K562 (cell line): ENCODE data around the gene LRFN4. TPM values are rescaled to one million over a fixed set of nuclear protein-coding genes. Genes with fewer than 3 reads are reported as not detected.
A peak's percentile ranks its signal among the peaks of the same experiment; 100 is the strongest.

Experiments
- CHD4 ChIP-seq: fragments of 200-600 bp; sonication (generic); IDR thresholded peaks from 3 replicates; pipeline ENCODE4 v1.6.1; 2012; ENCODE audit warnings: low read depth, mild to moderate bottlenecking, mixed read lengths, low read length, inconsistent platforms; ENCODE audit not compliant: insufficient read depth, insufficient replicate concordance, poor library complexity, severe bottlenecking
- EGR1 ChIP-seq: fragments of 450-650 bp; conservative IDR thresholded peaks from 2 replicates; pipeline ENCODE4 v1.6.1; 2017; ENCODE audit warnings: mild to moderate bottlenecking
- FUS ChIP-seq: fragments of 200-400 bp; formaldehyde crosslinking; optimal IDR thresholded peaks from 2 replicates; pipeline ENCODE3; 2017; ENCODE audit warnings: low read depth, low read length
- JUNB ChIP-seq: fragments of 450-650 bp; formaldehyde crosslinking; conservative IDR thresholded peaks from 2 replicates; pipeline ENCODE4 v1.4.0; 2020; ENCODE audit warnings: mild to moderate bottlenecking
- MTA3 ChIP-seq: fragments of 450-650 bp; formaldehyde crosslinking; IDR thresholded peaks from 2 replicates; pipeline ENCODE4 v1.6.1; 2017; ENCODE audit warnings: mild to moderate bottlenecking, borderline replicate concordance
- PRMT5 ChIP-seq: sonication (generic); formaldehyde crosslinking; IDR thresholded peaks from 2 replicates; pipeline ENCODE4 v1.5.0; 2020; ENCODE audit warnings: missing genetic modification reagents
- SMARCA4 ChIP-seq: fragments of 450-650 bp; IDR thresholded peaks from 2 replicates; pipeline ENCODE4 v1.6.1; 2016
- SMARCE1 ChIP-seq: fragments of 450-650 bp; IDR thresholded peaks from 2 replicates; pipeline ENCODE4 v1.7.1; 2016; ENCODE audit warnings: mild to moderate bottlenecking
- SMC3 ChIP-seq: conservative IDR thresholded peaks from 2 replicates; pipeline ENCODE4 v1.6.1; 2011; ENCODE audit warnings: low read depth, low read length, improper control_type of control experiment; ENCODE audit not compliant: insufficient read depth
- SUPT5H ChIP-seq: fragments of 450-650 bp; IDR thresholded peaks from 2 replicates; pipeline ENCODE4 v1.6.1; 2016
- ZNF324 ChIP-seq: fragments of 250-450 bp; sonication (Bioruptor Pico); IDR thresholded peaks from 2 replicates; pipeline ENCODE4 v1.4.0; 2020; ENCODE audit warnings: mild to moderate bottlenecking
- ZNF354B ChIP-seq: fragments of 250-450 bp; sonication (Bioruptor Pico); IDR thresholded peaks from 2 replicates; pipeline ENCODE4 v1.4.0; 2020
- polyA plus RNA-seq, 8 experiments: library from polyadenylated mRNA; depleted of rRNA in 4 of 8; stranded (reverse) in 5 of 8; unstranded in 3 of 8; fragments of >200 nt; fragmentation: Nextera tagmentation in 2 of 8; fragmentation: Illumina TruSeq in 1 of 8; extraction: Ambion mirVana in 2 of 8; extraction: Trizol in 1 of 8; gene quantifications; 2 replicates each; pipeline versions ENCODE4 v1.2.1 to v1.2.3, GENCODE V29; 2011 to 2014; ENCODE audit warnings: inconsistent platforms in 1 of 8, missing spikeins in 1 of 8
- total RNA-seq, 7 experiments: library from RNA; depleted of rRNA in 6 of 7; stranded (reverse); fragments of >200 nt in 6 of 7; fragmentation: Illumina TruSeq in 2 of 7; extraction: Trizol in 2 of 7; gene quantifications; 2 replicates each; pipeline versions ENCODE4 v1.2.1 to v1.2.3, GENCODE V29; 2011 to 2021; ENCODE audit warnings: low replicate concordance in 1 of 7
- TF ChIP-seq, protein P1 (sequence below): fragments of 450-650 bp; IDR thresholded peaks from 2 replicates; pipeline ENCODE4 v1.6.1; 2014; ENCODE audit warnings: low read depth, mild to moderate bottlenecking, moderate library complexity, borderline replicate concordance
- TF ChIP-seq, protein P2 (sequence below): sonication (generic); IDR thresholded peaks from 2 replicates; pipeline ENCODE4 v1.6.1; 2016
- TF ChIP-seq, protein P3 (sequence below): fragments of 250-450 bp; sonication (Bioruptor Pico); IDR thresholded peaks from 2 replicates; pipeline ENCODE4 v1.9.0; 2021; ENCODE audit warnings: mild to moderate bottlenecking
- TF ChIP-seq, protein P4 (sequence below): fragments of 450-650 bp; IDR thresholded peaks from 2 replicates; pipeline ENCODE4 v1.6.1; 2017; ENCODE audit warnings: antibody characterized with exemption
- TF ChIP-seq, protein P5 (sequence below): IDR thresholded peaks from 2 replicates; pipeline ENCODE4 v1.6.1; 2014; ENCODE audit warnings: antibody characterized with exemption
- TF ChIP-seq, protein P6 (sequence below): fragments of 450-650 bp; conservative IDR thresholded peaks from 2 replicates; pipeline ENCODE4 v1.6.1; 2016; ENCODE audit warnings: missing genetic modification characterization, low read depth, mild to moderate bottlenecking, control low read depth, missing compliant biosample characterization
- TF ChIP-seq, protein P7 (sequence below): fragments of 250-450 bp; sonication (Bioruptor Pico); IDR thresholded peaks from 2 replicates; pipeline ENCODE4 v1.5.0; 2021

Gene LRFN4
- total and polyA plus RNA-seq, 9 of the 15 experiments (the other 6 are each of a cell fraction or from before 2014, with no cell fraction given): 0.10 to 60.1 (median 6.7) TPM

DNA sequence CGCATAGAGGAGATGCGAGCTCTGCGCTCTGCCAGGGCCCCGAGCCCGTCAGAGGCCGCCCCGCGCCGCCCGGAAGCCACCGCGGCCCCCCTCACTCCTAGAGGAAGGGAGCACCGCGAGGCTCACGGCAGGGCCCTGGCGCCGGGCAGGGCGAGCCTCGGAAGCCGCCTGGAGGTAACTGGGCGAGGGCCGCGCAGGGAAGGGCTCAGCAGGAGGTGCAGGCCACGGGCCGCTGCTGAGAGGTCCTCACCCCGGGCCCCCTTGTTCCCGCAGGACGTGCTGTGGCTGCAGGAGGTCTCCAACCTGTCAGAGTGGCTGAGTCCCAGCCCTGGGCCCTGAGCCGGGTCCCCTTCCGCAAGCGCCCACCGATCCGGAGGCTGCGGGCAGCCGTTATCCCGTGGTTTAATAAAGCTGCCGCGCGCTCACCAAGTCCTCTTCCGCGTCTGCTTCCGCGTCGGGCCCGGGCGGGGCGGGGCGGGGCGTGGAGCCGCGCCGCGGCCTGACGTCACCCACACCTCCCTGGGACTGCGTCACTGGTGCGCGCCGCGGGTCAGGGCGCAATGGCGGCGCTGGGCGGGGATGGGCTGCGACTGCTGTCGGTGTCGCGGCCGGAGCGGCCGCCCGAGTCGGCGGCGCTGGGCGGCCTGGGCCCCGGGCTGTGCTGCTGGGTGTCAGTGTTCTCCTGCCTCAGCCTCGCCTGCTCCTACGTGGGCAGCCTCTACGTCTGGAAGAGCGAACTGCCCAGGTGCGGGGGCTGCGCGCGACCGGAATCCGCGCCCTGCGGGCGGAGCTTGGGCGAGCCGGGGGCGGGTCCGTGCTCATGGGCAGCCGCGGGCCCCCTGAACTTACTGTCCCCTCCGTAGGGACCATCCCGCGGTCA, 13.7 kb upstream of the LRFN4 start, which contains the start of gene RCE1 (continued):
- TF ChIP-seq, protein P1, sequence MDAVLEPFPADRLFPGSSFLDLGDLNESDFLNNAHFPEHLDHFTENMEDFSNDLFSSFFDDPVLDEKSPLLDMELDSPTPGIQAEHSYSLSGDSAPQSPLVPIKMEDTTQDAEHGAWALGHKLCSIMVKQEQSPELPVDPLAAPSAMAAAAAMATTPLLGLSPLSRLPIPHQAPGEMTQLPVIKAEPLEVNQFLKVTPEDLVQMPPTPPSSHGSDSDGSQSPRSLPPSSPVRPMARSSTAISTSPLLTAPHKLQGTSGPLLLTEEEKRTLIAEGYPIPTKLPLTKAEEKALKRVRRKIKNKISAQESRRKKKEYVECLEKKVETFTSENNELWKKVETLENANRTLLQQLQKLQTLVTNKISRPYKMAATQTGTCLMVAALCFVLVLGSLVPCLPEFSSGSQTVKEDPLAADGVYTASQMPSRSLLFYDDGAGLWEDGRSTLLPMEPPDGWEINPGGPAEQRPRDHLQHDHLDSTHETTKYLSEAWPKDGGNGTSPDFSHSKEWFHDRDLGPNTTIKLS: peak; percentile 56; the same call in 1 of the 2 replicates
- TF ChIP-seq SMARCE1 (no peak), EGR1 (peak; percentile 83), JUNB (no peak), ZNF324 (CRISPR knock-in tag) (no peak), FUS (no peak), SMC3 (no peak), SUPT5H (peak; percentile 85), PRMT5 (CRISPR knock-in tag) (no peak), ZNF354B (no peak), CHD4 (no peak), SMARCA4 (no peak), MTA3 (peak; percentile 91)
- TF ChIP-seq, protein P2, sequence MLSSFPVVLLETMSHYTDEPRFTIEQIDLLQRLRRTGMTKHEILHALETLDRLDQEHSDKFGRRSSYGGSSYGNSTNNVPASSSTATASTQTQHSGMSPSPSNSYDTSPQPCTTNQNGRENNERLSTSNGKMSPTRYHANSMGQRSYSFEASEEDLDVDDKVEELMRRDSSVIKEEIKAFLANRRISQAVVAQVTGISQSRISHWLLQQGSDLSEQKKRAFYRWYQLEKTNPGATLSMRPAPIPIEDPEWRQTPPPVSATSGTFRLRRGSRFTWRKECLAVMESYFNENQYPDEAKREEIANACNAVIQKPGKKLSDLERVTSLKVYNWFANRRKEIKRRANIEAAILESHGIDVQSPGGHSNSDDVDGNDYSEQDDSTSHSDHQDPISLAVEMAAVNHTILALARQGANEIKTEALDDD: no peak
- TF ChIP-seq, protein P3, sequence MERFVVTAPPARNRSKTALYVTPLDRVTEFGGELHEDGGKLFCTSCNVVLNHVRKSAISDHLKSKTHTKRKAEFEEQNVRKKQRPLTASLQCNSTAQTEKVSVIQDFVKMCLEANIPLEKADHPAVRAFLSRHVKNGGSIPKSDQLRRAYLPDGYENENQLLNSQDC (CRISPR knock-in tag): no peak
- TF ChIP-seq, protein P4, sequence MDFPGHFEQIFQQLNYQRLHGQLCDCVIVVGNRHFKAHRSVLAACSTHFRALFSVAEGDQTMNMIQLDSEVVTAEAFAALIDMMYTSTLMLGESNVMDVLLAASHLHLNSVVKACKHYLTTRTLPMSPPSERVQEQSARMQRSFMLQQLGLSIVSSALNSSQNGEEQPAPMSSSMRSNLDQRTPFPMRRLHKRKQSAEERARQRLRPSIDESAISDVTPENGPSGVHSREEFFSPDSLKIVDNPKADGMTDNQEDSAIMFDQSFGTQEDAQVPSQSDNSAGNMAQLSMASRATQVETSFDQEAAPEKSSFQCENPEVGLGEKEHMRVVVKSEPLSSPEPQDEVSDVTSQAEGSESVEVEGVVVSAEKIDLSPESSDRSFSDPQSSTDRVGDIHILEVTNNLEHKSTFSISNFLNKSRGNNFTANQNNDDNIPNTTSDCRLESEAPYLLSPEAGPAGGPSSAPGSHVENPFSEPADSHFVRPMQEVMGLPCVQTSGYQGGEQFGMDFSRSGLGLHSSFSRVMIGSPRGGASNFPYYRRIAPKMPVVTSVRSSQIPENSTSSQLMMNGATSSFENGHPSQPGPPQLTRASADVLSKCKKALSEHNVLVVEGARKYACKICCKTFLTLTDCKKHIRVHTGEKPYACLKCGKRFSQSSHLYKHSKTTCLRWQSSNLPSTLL: no peak
- TF ChIP-seq, protein P5, sequence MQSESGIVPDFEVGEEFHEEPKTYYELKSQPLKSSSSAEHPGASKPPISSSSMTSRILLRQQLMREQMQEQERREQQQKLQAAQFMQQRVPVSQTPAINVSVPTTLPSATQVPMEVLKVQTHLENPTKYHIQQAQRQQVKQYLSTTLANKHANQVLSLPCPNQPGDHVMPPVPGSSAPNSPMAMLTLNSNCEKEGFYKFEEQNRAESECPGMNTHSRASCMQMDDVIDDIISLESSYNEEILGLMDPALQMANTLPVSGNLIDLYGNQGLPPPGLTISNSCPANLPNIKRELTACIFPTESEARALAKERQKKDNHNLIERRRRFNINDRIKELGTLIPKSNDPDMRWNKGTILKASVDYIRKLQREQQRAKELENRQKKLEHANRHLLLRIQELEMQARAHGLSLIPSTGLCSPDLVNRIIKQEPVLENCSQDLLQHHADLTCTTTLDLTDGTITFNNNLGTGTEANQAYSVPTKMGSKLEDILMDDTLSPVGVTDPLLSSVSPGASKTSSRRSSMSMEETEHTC: 0 out of 2 replicates have a peak, but pooled peaks have one; percentile 6
- TF ChIP-seq, protein P6, sequence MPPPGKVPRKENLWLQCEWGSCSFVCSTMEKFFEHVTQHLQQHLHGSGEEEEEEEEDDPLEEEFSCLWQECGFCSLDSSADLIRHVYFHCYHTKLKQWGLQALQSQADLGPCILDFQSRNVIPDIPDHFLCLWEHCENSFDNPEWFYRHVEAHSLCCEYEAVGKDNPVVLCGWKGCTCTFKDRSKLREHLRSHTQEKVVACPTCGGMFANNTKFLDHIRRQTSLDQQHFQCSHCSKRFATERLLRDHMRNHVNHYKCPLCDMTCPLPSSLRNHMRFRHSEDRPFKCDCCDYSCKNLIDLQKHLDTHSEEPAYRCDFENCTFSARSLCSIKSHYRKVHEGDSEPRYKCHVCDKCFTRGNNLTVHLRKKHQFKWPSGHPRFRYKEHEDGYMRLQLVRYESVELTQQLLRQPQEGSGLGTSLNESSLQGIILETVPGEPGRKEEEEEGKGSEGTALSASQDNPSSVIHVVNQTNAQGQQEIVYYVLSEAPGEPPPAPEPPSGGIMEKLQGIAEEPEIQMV (tag): no peak
- TF ChIP-seq, protein P7, sequence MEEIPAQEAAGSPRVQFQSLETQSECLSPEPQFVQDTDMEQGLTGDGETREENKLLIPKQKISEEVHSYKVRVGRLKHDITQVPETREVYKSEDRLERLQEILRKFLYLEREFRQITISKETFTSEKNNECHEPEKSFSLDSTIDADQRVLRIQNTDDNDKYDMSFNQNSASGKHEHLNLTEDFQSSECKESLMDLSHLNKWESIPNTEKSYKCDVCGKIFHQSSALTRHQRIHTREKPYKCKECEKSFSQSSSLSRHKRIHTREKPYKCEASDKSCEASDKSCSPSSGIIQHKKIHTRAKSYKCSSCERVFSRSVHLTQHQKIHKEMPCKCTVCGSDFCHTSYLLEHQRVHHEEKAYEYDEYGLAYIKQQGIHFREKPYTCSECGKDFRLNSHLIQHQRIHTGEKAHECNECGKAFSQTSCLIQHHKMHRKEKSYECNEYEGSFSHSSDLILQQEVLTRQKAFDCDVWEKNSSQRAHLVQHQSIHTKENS (CRISPR knock-in tag): no peak
